HepG2 (cell line): ENCODE measurements around the gene PSMG3. TPM values are rescaled to one million over a fixed set of nuclear protein-coding genes. Genes with fewer than 3 reads are reported as not detected.
A peak's percentile ranks its signal among the peaks of the same experiment; 100 is the strongest.

ENCODE experiments used
- AGO1 ChIP-seq: fragments of 200-400 bp; formaldehyde crosslinking; IDR thresholded peaks from 2 replicates; pipeline ENCODE4 v1.6.1; 2017; ENCODE audit warnings: mild to moderate bottlenecking, low read depth, low read length, moderate library complexity; ENCODE audit not compliant: poor library complexity, severe bottlenecking
- GABPB1 ChIP-seq: IDR thresholded peaks from 2 replicates; pipeline ENCODE4 v1.6.1; 2016; ENCODE audit warnings: mild to moderate bottlenecking, missing genetic modification reagents, moderate library complexity, missing compliant biosample characterization
- HOXA3 ChIP-seq: sonication (generic); formaldehyde crosslinking; IDR thresholded peaks from 2 replicates; pipeline ENCODE4 v1.5.0; 2020; ENCODE audit warnings: missing genetic modification reagents
- MYNN ChIP-seq: sonication (generic); formaldehyde crosslinking; IDR thresholded peaks from 2 replicates; pipeline ENCODE4 v1.4.0; 2020; ENCODE audit warnings: mild to moderate bottlenecking, low read depth, missing genetic modification reagents
- NFIC ChIP-seq: IDR thresholded peaks from 2 replicates; pipeline ENCODE4 v1.6.1; 2012; ENCODE audit warnings: mild to moderate bottlenecking, low read length, inconsistent platforms
- PHB2 ChIP-seq: fragments of 450-650 bp; IDR thresholded peaks from 2 replicates; pipeline ENCODE4 v1.6.1; 2018; ENCODE audit not compliant: partially characterized antibody
- PHF20 ChIP-seq: sonication (generic); formaldehyde crosslinking; IDR thresholded peaks from 2 replicates; pipeline ENCODE4 v1.5.0; 2020; ENCODE audit warnings: mild to moderate bottlenecking, missing genetic modification reagents
- SIN3B ChIP-seq: fragments of 150-350 bp; IDR thresholded peaks from 2 replicates; pipeline ENCODE4 v1.6.1; 2014; ENCODE audit warnings: low read length
- SUZ12 ChIP-seq: fragments of 150-350 bp; IDR thresholded peaks from 2 replicates; pipeline ENCODE4 v1.6.1; 2014; ENCODE audit warnings: low read depth, low read length
- ZFP90 ChIP-seq: sonication (generic); formaldehyde crosslinking; IDR thresholded peaks from 2 replicates; pipeline ENCODE4 v1.8.0; 2022; ENCODE audit warnings: missing genetic modification reagents, mild to moderate bottlenecking, inconsistent platforms, borderline replicate concordance
- ZNF121 ChIP-seq: sonication (generic); formaldehyde crosslinking; IDR thresholded peaks from 2 replicates; pipeline ENCODE4 v1.5.0; 2020; ENCODE audit warnings: mild to moderate bottlenecking, missing genetic modification reagents
- ZNF570 ChIP-seq: sonication (generic); formaldehyde crosslinking; IDR thresholded peaks from 2 replicates; pipeline ENCODE4 v1.4.0; 2020; ENCODE audit warnings: mild to moderate bottlenecking, missing genetic modification reagents, borderline replicate concordance
- ZNF879 ChIP-seq: sonication (generic); formaldehyde crosslinking; IDR thresholded peaks from 2 replicates; pipeline ENCODE4 v1.8.1; 2023; ENCODE audit warnings: missing genetic modification reagents
- polyA plus RNA-seq, 8 experiments: library from polyadenylated mRNA; depleted of rRNA in 3 of 8; stranded (reverse) in 7 of 8; unstranded in 1 of 8; fragments of >200 nt; fragmentation: Illumina TruSeq in 4 of 8; extraction: Trizol in 4 of 8; gene quantifications; 2 replicates each; pipeline versions ENCODE4 v1.2.1 to v1.2.3, GENCODE V29; 2011 to 2016; ENCODE audit warnings: low read depth in 4 of 8, missing spikeins in 1 of 8, mixed read lengths in 1 of 8; ENCODE audit not compliant: insufficient read depth in 1 of 8
- total RNA-seq, 5 experiments: library from RNA; depleted of rRNA; stranded (reverse); fragments of >200 nt; fragmentation: Illumina TruSeq; extraction: Trizol; gene quantifications; 2 replicates each; pipeline ENCODE4 v1.2.3, GENCODE V29; 2016; ENCODE audit warnings: low read depth in 1 of 5
- TF ChIP-seq, protein P1 (sequence below): sonication (generic); formaldehyde crosslinking; IDR thresholded peaks from 2 replicates; pipeline ENCODE4 v1.5.0; 2020; ENCODE audit warnings: missing genetic modification reagents, mild to moderate bottlenecking, borderline replicate concordance
- TF ChIP-seq, protein P2 (sequence below): sonication (generic); formaldehyde crosslinking; IDR thresholded peaks from 2 replicates; pipeline ENCODE4 v1.5.1; 2020; ENCODE audit warnings: mild to moderate bottlenecking, missing genetic modification reagents, moderate library complexity
- TF ChIP-seq, protein P3 (sequence below): sonication (generic); formaldehyde crosslinking; conservative IDR thresholded peaks from 2 replicates; pipeline ENCODE4 v1.8.0; 2022; ENCODE audit warnings: mild to moderate bottlenecking, moderate library complexity, missing genetic modification reagents
- TF ChIP-seq, protein P4 (sequence below): sonication (generic); formaldehyde crosslinking; IDR thresholded peaks from 2 replicates; pipeline ENCODE4 v1.4.0; 2020; ENCODE audit warnings: low read depth, missing genetic modification reagents

PSMG3 gene
- total and polyA plus RNA-seq, 2 of the 13 experiments (the other 11 are each of a cell fraction or from before 2014, with no cell fraction given) = 29.6 to 48.4 TPM

DNA sequence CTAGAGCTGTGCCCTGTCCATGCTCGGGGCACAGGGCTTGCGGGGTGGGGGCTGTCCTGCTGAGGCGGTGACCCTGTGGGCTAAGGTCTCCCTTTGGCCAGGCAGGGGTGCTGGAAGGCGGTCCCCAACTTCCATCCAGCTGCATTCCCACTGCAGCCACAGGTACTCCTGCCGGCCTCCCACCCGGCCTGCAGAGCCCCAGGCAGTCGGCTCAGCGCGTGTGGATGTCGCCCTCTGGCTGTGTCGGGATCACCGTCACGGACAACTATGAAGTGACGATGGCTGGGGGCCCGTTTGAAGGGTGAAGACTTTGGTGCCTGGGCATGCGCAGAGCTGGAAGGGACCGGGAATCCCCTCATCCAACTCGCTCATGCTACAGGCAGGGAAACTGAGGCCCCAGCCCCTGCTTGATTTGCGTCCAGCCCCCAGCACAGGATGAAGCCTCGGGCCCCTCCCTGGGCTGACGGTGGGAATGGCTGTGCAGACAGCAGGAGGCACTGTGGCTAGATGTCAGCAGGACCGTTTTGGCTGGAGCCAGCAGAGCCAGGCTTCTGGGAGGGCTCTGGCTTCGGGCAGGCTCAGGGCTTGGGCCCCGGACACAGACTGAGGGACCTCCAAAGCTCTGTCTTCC is 11.5 kb downstream of the PSMG3 start (continued):
- TF ChIP-seq, protein P1, sequence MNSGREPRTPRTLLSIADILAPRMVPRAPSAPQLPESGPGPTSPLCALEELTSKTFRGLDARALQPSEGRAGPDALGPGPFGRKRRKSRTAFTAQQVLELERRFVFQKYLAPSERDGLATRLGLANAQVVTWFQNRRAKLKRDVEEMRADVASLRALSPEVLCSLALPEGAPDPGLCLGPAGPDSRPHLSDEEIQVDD = no peak
- TF ChIP-seq ZFP90 (CRISPR knock-in tag) = no peak
- no peak for TF ChIP-seq SIN3B
- TF ChIP-seq GABPB1 (CRISPR knock-in tag) = peak; percentile 58
- no peak for TF ChIP-seq ZNF121 (CRISPR knock-in tag)
- no peak for TF ChIP-seq NFIC
- no peak for TF ChIP-seq SUZ12
- TF ChIP-seq, protein P2, sequence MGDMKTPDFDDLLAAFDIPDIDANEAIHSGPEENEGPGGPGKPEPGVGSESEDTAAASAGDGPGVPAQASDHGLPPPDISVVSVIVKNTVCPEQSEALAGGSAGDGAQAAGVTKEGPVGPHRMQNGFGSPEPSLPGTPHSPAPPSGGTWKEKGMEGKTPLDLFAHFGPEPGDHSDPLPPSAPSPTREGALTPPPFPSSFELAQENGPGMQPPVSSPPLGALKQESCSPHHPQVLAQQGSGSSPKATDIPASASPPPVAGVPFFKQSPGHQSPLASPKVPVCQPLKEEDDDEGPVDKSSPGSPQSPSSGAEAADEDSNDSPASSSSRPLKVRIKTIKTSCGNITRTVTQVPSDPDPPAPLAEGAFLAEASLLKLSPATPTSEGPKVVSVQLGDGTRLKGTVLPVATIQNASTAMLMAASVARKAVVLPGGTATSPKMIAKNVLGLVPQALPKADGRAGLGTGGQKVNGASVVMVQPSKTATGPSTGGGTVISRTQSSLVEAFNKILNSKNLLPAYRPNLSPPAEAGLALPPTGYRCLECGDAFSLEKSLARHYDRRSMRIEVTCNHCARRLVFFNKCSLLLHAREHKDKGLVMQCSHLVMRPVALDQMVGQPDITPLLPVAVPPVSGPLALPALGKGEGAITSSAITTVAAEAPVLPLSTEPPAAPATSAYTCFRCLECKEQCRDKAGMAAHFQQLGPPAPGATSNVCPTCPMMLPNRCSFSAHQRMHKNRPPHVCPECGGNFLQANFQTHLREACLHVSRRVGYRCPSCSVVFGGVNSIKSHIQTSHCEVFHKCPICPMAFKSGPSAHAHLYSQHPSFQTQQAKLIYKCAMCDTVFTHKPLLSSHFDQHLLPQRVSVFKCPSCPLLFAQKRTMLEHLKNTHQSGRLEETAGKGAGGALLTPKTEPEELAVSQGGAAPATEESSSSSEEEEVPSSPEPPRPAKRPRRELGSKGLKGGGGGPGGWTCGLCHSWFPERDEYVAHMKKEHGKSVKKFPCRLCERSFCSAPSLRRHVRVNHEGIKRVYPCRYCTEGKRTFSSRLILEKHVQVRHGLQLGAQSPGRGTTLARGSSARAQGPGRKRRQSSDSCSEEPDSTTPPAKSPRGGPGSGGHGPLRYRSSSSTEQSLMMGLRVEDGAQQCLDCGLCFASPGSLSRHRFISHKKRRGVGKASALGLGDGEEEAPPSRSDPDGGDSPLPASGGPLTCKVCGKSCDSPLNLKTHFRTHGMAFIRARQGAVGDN (CRISPR knock-in tag) = peak; percentile 68
- no peak for TF ChIP-seq ZNF879 (CRISPR knock-in tag)
- TF ChIP-seq PHB2 = no peak
- TF ChIP-seq AGO1 = no peak
- no peak for TF ChIP-seq MYNN (CRISPR knock-in tag)
- TF ChIP-seq, protein P3, sequence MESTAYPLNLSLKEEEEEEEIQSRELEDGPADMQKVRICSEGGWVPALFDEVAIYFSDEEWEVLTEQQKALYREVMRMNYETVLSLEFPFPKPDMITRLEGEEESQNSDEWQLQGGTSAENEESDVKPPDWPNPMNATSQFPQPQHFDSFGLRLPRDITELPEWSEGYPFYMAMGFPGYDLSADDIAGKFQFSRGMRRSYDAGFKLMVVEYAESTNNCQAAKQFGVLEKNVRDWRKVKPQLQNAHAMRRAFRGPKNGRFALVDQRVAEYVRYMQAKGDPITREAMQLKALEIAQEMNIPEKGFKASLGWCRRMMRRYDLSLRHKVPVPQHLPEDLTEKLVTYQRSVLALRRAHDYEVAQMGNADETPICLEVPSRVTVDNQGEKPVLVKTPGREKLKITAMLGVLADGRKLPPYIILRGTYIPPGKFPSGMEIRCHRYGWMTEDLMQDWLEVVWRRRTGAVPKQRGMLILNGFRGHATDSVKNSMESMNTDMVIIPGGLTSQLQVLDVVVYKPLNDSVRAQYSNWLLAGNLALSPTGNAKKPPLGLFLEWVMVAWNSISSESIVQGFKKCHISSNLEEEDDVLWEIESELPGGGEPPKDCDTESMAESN (CRISPR knock-in tag) = no peak
- TF ChIP-seq ZNF570 (CRISPR knock-in tag) = no peak
- TF ChIP-seq, protein P4, sequence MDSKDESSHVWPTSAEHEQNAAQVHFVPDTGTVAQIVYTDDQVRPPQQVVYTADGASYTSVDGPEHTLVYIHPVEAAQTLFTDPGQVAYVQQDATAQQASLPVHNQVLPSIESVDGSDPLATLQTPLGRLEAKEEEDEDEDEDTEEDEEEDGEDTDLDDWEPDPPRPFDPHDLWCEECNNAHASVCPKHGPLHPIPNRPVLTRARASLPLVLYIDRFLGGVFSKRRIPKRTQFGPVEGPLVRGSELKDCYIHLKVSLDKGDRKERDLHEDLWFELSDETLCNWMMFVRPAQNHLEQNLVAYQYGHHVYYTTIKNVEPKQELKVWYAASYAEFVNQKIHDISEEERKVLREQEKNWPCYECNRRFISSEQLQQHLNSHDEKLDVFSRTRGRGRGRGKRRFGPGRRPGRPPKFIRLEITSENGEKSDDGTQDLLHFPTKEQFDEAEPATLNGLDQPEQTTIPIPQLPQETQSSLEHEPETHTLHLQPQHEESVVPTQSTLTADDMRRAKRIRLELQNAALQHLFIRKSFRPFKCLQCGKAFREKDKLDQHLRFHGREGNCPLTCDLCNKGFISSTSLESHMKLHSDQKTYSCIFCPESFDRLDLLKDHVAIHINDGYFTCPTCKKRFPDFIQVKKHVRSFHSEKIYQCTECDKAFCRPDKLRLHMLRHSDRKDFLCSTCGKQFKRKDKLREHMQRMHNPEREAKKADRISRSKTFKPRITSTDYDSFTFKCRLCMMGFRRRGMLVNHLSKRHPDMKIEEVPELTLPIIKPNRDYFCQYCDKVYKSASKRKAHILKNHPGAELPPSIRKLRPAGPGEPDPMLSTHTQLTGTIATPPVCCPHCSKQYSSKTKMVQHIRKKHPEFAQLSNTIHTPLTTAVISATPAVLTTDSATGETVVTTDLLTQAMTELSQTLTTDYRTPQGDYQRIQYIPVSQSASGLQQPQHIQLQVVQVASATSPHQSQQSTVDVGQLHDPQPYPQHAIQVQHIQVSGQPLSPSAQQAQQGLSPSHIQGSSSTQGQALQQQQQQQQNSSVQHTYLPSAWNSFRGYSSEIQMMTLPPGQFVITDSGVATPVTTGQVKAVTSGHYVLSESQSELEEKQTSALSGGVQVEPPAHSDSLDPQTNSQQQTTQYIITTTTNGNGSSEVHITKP = no peak
- TF ChIP-seq HOXA3 (CRISPR knock-in tag) = peak; percentile 40; the same call in 1 of the 2 replicates
- TF ChIP-seq PHF20 (CRISPR knock-in tag) = no peak
